Adrenal gland (tissue), 12 donors: ENCODE results near the gene PIK3R1. TPM values are rescaled to one million over a fixed set of nuclear protein-coding genes. Genes with fewer than 3 reads are reported as not detected.
A peak's percentile ranks its signal among the peaks of the same experiment; 100 is the strongest.

ENCODE experiments used
- DNase-seq, 7 donors: peaks; one replicate each; pipeline ENCODE4 v3.0.0-alpha.2; 2019 to 2020
- H3K27ac ChIP-seq, 5 donors: fragments of 200-600 bp; sonication (generic) in 4 of 5; 1 replicate in 3 of 5; 2 replicates in 2 of 5; pipeline versions ENCODE4 v1.5.1 to v1.8.0; 2016 to 2020; ENCODE audit warnings: mild to moderate bottlenecking in 1 of 5
- H3K27me3 ChIP-seq: fragments of 200-600 bp; 2 replicates; pipeline ENCODE4 v1.8.0; 2021
- H3K36me3 ChIP-seq, 2 donors: fragments of 200-600 bp; replicated peaks in 1 of 2; 1 replicate in 1 of 2; 2 replicates in 1 of 2; pipeline versions ENCODE4 v1.5.1 to v1.8.0; 2018 to 2022
- H3K4me1 ChIP-seq, 2 donors: fragments of 200-600 bp; replicated peaks in 1 of 2; 1 replicate in 1 of 2; 2 replicates in 1 of 2; pipeline versions ENCODE4 v1.5.1 to v1.8.0; 2018 to 2021
- H3K4me3 ChIP-seq, 4 donors: fragments of 200-600 bp; sonication (generic) in 3 of 4; one replicate each; pipeline ENCODE4 v1.5.1; 2016 to 2018
- H3K9me3 ChIP-seq, 3 donors: fragments of 200-600 bp; sonication (generic) in 1 of 3; replicated peaks in 1 of 3; 1 replicate in 2 of 3; 2 replicates in 1 of 3; pipeline versions ENCODE4 v1.5.1 to v1.8.0; 2016 to 2021
- POLR2A ChIP-seq, 2 donors: fragments of 450-650 bp; IDR thresholded peaks; one replicate each; pipeline ENCODE4 v1.6.1; 2017; ENCODE audit warnings: antibody characterized with exemption in 2 of 2, mild to moderate bottlenecking in 2 of 2, moderate library complexity in 1 of 2
- WGBS, 4 donors: extraction: QIAGEN DNeasy Blood & Tissue Kit in 2 of 4; methylation state at CpG; one replicate each; pipeline versions ENCODE4 v1.1.5 to v1.1.7; 2013 to 2017; 5-methylcytosine and 5-hydroxymethylcytosine counted together
- intact Hi-C, 2 donors: fragments of 100-400 bp; cut with DNase I; formaldehyde crosslinking; loops; one replicate each; pipeline versions ENCODE4 v1.14.1 to v1.15.0; 2022 to 2023
- polyA plus RNA-seq, 3 donors: library from polyadenylated mRNA; stranded (reverse); fragments of 200-250 nt in 2 of 3; fragments of 350-450 nt in 1 of 3; fragmentation: Illumina TruSeq in 1 of 3; extraction: RNeasy Lipid Tissue Mini Kit (QIAGEN cat#74804) in 1 of 3; gene quantifications; one replicate each; pipeline ENCODE4 v1.2.3, GENCODE V29; 2013 to 2014
- total RNA-seq, 9 donors: library from RNA; depleted of rRNA in 4 of 9; stranded (reverse); fragments of >200 nt in 4 of 9; fragments of 120-200 nt in 1 of 9; fragmentation: NEBNext Ultra II Directional in 1 of 9; extraction: Animal tissue kit (Norgen Biotek cat#: 25700) in 1 of 9; gene quantifications; one replicate each; pipeline versions ENCODE4 v1.1.0 to v1.2.4, GENCODE V29; 2013 to 2023
- TF ChIP-seq, protein P1 (sequence below), 6 experiments: fragments of 450-650 bp in 4 of 6; fragments of 200-600 bp in 2 of 6; sonication (generic) in 1 of 6; IDR thresholded peaks; 1 replicate in 5 of 6; 2 replicates in 1 of 6; pipeline versions ENCODE4 v1.5.1 to v1.8.0; 2016 to 2021; ENCODE audit warnings: antibody characterized with exemption in 6 of 6, mild to moderate bottlenecking in 2 of 6, moderate library complexity in 1 of 6
- donor health status: healthy with polysubstance abuse.
- donor health status: Bipolar disorder and iron deficiency.
- donor health status: DM: yes; HTN: yes; CAD: no.
- donor health status: DM: no; HTN: no; CAD: no.
- donor health status: DM: no; HTN: no; CAD: no.
- donor health status: DM: yes; HTN: yes; CAD: no.

Gene PIK3R1
- total and polyA plus RNA-seq, 12 donors = 4.9 to 110 (median 48.2) TPM

- no peaks in the 10 kb centered on the region for H3K27me3 ChIP-seq
- TF ChIP-seq, protein P1, sequence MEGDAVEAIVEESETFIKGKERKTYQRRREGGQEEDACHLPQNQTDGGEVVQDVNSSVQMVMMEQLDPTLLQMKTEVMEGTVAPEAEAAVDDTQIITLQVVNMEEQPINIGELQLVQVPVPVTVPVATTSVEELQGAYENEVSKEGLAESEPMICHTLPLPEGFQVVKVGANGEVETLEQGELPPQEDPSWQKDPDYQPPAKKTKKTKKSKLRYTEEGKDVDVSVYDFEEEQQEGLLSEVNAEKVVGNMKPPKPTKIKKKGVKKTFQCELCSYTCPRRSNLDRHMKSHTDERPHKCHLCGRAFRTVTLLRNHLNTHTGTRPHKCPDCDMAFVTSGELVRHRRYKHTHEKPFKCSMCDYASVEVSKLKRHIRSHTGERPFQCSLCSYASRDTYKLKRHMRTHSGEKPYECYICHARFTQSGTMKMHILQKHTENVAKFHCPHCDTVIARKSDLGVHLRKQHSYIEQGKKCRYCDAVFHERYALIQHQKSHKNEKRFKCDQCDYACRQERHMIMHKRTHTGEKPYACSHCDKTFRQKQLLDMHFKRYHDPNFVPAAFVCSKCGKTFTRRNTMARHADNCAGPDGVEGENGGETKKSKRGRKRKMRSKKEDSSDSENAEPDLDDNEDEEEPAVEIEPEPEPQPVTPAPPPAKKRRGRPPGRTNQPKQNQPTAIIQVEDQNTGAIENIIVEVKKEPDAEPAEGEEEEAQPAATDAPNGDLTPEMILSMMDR (IDR thresholded peaks at IDR 0.05) = no peak
- no peak for TF ChIP-seq POLR2A (IDR thresholded peaks at IDR 0.05)
- H3K9me3 ChIP-seq = no peaks in the 10 kb centered on the region
- intact Hi-C loops = no loop called here
- DNase-seq = no peak
- H3K36me3 ChIP-seq = no peaks in the 10 kb centered on the region
- WGBS, 4 donors = 63 to 74% (median 67%) methylated on average over 5 of the region's 5 CpGs
- H3K4me3 ChIP-seq = no peak overlapping the region
- H3K4me1 ChIP-seq = peaks cover 14 to 77% of the 10 kb centered on the region in 2 donors
- peak overlapping the region in 2 of 5 donors; percentile 19 to 30 for H3K27ac ChIP-seq
These were observed 35.2 kb downstream of the PIK3R1 start for GRCh38 chr5:68250661-68251298.

DNA sequence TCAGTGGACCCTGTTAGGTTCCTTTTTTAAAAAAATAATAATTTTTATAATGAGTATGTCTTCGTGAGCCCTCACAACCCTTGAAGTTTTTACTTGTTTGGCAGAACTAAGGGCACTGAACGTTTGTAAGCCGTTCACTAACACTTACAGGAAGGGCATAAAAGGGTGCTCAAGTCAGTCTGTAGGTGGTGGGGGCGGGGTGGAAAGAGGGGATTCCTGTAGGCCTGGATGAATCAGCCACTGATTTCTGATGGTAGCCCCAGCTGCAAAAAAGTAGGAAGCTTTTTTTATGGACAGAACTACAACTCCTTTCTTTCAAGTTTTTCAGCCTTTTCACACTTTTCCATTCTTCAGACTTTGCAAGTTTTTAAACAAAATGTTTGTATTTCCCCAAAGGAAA lies 35.8 kb downstream of the PIK3R1 start:
- no peak for DNase-seq
- 43 to 67% (median 58%) methylated on average over 4 of the region's 4 CpGs for WGBS, 4 donors
- Histone ChIP-seq H3K36me3 (no peaks in the 10 kb centered on the region), H3K27me3 (no peaks in the 10 kb centered on the region), H3K27ac (peak overlapping the region in 2 of 5 donors; percentile 28 to 59), H3K4me1 (peaks cover 10 to 75% of the 10 kb centered on the region in 2 donors), H3K9me3 (no peaks in the 10 kb centered on the region), H3K4me3 (no peak overlapping the region)
- TF ChIP-seq, protein P1 (IDR thresholded peaks at IDR 0.05) = no peak
- TF ChIP-seq POLR2A (IDR thresholded peaks at IDR 0.05) = no peak
- intact Hi-C loops = no loop called here

- Histone ChIP-seq H3K9me3 (no peaks in the 10 kb centered on the region), H3K4me1 (peaks cover 10 to 80% of the 10 kb centered on the region in 2 donors), H3K36me3 (no peaks in the 10 kb centered on the region), H3K27me3 (no peaks in the 10 kb centered on the region), H3K27ac (peak overlapping the region in 2 of 5 donors; percentile 28 to 59), H3K4me3 (no peak overlapping the region)
- intact Hi-C loops = no loop called here
- WGBS, 4 donors = 66 to 81% (median 75%) methylated on average over 5 to 6 of the region's 6 CpGs
- DNase-seq = no peak
- TF ChIP-seq POLR2A (IDR thresholded peaks at IDR 0.05) = no peak
- TF ChIP-seq, protein P1 (IDR thresholded peaks at IDR 0.05) = no peak
These were observed 36.4 kb downstream of the PIK3R1 start for GRCh38 chr5:68251804-68252522.

- no peak overlapping the region for H3K4me3 ChIP-seq
- no peaks in the 10 kb centered on the region for H3K36me3 ChIP-seq
- H3K4me1 ChIP-seq = peaks cover 12 to 87% of the 10 kb centered on the region in 2 donors
- peak overlapping the region in 2 of 5 donors; percentile 28 to 59 for H3K27ac ChIP-seq
- H3K9me3 ChIP-seq = no peaks in the 10 kb centered on the region
- 33 to 40% (median 36%) methylated on average over 6 of the region's 6 CpGs for WGBS, 4 donors
- H3K27me3 ChIP-seq = no peaks in the 10 kb centered on the region
- intact Hi-C loops = no loop called here
- no peak for TF ChIP-seq POLR2A (IDR thresholded peaks at IDR 0.05)
- TF ChIP-seq, protein P1 (IDR thresholded peaks at IDR 0.05) = peak; percentile 53 to 94 (median 82)
- peak; percentile 60 to 88 (median 75) for DNase-seq
These were observed 37.4 kb downstream of the PIK3R1 start for GRCh38 chr5:68252673-68253623.
